AG10803 (cell line): ENCODE measurements around the gene WFDC8.

Source experiments
- DNase-seq: peaks from one replicate; pipeline ENCODE4 v3.0.0; 2010; ENCODE audit warnings: low read depth
- H3K4me3 ChIP-seq: 2 replicates; pipeline ENCODE4 v1.5.1; 2011; ENCODE audit warnings: mild to moderate bottlenecking, low read length, control low read depth
- CTCF ChIP-seq: conservative IDR thresholded peaks from 2 replicates; pipeline ENCODE4 v1.5.1; 2011; ENCODE audit warnings: mild to moderate bottlenecking, low read length, control low read depth, inconsistent platforms

WFDC8 gene

GRCh38 chr20:45579184-45579583 lies at the start of gene WFDC8:
TSS of gene WFDC8 (minus strand) at chr20:45579284. CDS start at chr20:45579247, 37 bp downstream.
- H3K4me3 ChIP-seq, result no peak within 1 kb of the TSS
- TF ChIP-seq CTCF, result no peak
- no peak for DNase-seq

- no peak overlapping the region for H3K4me3 ChIP-seq
- no peak for DNase-seq
- TF ChIP-seq CTCF, result no peak
These were observed 47.5 kb upstream of the WFDC8 start for GRCh38 chr20:45626540-45626939.

- no peak for DNase-seq
- no peak overlapping the region for H3K4me3 ChIP-seq
- TF ChIP-seq CTCF, result no peak
These were observed 42.5 kb upstream of the WFDC8 start for GRCh38 chr20:45621593-45621992.

- no peak overlapping the region for H3K4me3 ChIP-seq
- no peak for DNase-seq
- no peak for TF ChIP-seq CTCF
These were observed 38.5 kb upstream of the WFDC8 start for GRCh38 chr20:45617591-45617990.

- no peak overlapping the region for H3K4me3 ChIP-seq
- DNase-seq, result no peak
- TF ChIP-seq CTCF, result no peak
These were observed 33.2 kb upstream of the WFDC8 start for GRCh38 chr20:45612314-45612713.

- peak; percentile 80 for DNase-seq
These were observed 32.0 kb upstream of the WFDC8 start for GRCh38 chr20:45611054-45611453.

GRCh38 chr20:45607810-45608209 lies 28.7 kb upstream of the WFDC8 start:
- TF ChIP-seq CTCF, result no peak
- DNase-seq, result no peak
- H3K4me3 ChIP-seq, result no peak overlapping the region

More at GRCh38 chr20:45611054-45611453, 32.0 kb upstream of the WFDC8 start:
- no peak overlapping the region for H3K4me3 ChIP-seq
- TF ChIP-seq CTCF, result no peak
